Activated CD4-positive, alpha-beta T cell treated with anti-CD3 and anti-CD28 coated beads, Interleukin-2, amount 50 U/mL, for 16 hours (primary cell): ENCODE results near the gene CATSPERD.
A peak's percentile ranks its signal among the peaks of the same experiment; 100 is the strongest.

ENCODE experiments used
- DNase-seq: peaks from one replicate; pipeline ENCODE4 v3.0.0-alpha.2; 2020

The CATSPERD gene, protein sequence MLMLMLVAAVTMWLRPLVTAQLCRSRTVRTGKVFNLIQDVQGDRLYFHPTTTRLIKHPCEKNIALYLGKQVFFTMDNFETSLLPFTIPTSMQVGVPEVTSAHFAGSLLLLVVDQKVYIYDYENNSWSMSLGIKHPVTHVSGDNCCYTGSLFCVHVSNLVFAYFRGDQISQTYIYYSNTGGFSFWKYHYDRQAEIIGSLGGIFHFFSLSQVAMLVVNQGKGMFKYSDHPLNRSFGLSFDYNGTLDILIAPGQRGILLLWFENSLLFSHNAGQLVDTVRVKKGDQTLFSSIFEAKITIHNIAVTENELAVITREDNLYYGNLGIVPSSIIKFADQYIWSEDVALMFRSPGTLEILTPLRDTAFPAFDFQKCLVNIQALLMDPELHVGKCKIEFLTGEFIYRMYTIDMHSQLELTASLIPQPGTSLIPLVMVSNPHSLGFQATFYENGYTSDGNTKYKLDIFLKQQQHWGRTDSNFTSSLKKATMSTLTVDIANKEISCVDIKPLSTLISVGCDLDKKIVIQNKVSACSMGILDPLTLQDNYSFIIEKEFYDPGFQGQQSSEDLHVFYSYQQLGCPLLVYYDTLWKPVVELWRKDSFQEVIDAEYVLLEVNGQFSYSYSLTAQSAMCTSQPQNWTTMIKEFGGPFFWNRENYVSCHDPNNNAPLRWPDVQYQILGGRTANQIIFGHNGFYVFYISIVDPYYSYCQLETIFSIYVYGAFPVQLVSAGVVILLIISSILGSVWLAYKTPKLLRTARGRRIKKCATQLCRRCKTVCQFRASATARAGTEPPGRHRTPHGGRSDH

DNA sequence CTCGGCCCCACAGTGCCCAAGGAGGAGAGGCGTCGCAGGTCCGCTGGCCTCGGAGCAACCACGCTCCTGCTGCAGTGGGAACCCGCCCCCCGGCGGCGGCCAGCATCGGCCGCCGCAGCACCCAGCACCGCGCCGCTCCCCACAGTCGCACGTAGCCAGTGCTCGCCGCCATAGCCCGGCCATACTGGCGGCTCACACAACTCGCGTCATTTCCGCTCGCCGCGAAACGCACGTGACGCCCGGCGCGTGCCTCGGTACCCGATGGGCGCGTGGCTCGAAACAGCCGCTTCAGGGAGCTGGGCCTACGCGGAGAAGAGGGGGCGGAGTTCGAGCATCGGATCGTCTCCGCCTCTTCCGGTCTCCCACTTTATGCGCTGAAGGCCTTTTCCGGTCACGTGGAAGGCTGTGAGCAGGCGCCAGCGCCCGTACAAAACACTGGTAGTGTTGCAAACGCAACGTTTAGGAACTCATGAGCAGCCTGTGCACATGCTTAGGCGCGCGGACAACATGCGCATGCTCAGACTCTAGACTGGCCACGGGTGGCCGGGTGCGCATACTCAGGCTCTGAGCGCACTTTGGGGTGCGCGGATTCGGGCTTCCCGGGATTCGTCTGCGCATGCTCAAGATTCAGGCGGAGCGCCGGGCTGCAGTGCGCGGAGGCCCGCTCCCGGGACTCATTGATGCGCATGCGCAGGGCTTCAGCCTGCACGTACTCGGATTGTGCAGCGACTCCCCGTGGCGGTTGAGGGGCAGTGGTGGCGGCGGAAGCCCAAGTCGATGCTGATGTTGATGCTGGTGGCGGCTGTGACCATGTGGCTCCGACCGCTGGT lies at the start of gene CATSPERD, which contains the start of gene LONP1:
Gene CATSPERD (plus strand): TSS at position 677 of the 830 bp plus-strand sequence. CDS start 101 bp downstream, at position 778.
Gene LONP1 (minus strand): TSS at position 186 of the 830 bp plus-strand sequence. CDS start 14 bp downstream, at position 172.
- peak; percentile 99 for DNase-seq

DNA sequence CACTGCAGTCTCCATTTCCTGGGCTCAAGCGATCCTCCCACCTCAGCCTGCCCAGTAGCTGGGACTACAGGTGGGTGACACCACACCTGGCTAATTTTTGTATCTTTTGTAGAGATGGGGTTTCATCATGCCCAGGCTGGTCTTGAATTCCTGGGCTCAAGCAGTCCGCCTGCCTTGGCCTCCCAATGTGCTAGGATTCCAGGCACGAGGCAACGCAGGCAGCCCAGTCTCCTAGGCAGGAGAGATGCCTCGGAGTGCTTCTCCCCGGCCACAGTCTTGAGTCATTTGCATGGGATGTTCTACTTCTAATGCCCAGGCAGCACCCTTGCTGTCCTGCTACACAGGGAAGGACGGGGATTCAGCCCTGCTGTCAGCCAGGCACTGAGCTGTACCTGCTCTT lies 48.8 kb upstream of the CATSPERD start:
- no peak for DNase-seq

DNA sequence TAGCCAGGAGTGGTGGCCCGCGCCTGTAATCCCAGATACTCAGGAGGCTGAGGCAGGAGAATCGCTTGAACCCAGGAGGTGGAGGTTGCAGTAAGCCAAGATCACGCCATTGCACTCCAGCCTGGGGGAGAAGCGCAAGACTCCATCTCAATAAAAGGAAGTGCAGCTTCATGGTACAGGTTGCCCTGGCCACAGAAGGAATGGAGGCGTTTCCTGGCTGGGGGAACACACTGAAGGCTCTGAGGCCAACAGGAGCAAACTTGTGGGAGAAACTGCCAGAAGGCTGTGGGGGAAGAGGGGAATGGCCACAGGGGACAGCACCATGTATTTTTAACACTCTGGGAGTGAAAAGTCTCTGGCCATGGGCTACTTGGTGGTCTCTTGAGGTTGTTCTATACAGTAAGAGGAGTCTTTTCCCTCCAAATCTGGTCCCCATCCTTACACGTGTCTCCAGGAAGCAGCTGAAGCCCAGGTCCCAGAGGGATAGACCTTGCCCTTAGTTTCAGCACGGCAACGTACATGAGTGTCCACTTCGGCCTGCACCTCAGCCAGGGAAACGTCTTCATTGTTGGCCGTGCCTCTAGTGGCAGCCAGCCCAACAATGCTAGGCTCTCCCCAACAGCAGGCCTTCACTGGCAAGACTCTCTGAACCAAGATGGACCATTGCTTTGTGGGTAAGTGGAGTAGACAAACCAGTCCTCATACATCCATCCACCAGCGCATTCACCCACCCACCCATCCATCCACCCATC lies 47.6 kb upstream of the CATSPERD start:
- DNase-seq, result no peak

DNA sequence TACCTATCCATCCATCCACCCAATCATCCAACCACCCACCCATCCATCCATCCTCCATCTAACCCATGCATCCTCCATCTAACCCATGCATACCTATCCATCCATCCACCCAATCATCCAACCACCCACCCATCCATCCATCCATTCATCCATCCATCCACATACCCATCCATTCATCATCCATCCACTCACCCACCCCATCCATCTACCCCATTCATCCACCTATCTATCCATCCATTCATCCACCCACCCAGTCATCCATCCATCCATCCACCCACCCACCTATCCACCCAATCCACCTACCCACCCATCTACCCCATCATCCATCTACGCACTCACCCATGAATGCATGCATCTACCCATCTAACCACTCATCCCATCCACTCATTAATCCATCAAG lies 46.7 kb upstream of the CATSPERD start:
- no peak for DNase-seq

DNA sequence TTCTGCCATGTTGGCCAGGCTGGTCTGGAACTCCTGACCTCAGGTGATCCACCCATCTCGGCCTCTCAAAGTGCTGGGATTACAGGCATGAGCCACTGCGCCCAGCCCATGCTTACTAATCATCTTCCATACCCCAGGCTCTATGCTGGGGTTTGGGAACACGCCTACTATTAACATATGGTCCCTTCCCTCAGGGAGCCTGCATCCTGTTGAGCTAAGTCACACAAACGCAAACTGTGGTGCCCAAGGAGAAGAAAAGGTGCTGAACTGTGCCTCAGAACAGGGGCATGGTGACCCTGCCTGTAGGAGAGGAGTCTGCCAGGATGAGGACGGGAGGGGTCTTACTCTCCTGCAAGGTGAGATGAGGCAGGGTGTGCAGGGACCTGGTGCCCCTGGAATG lies 45.7 kb upstream of the CATSPERD start:
- DNase-seq, result no peak

DNA sequence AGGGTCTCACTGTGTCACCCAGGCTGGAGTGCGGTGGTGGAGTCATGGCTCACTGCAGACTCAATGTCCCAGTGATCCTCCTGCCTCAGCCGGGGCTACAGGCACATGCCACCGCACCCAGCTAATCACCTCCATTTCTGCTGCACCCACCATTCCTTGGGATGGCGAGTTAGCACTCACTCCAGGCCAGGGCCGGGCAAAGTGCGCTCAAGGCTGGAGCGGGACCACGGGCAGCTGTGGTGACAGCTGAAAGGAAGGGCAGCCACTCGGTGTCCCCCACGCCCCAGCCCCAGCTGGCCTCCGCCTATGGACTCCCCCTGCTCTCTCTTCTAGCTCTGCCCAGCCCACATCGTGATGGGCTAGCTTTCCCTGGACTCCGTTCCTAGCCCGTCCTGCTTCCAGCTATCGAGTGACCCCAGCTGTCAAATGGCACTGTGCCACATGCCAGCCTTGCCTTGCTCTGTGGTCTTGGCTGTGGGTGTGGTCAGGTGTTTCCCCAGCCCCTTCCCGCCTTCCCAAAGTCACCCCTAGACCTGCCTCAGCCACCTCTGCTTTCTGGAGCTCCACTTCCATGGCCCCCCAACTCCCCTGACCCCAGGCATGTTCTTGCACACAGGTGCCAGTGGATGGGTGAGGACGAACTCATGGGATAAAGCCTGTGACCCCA lies 44.2 kb upstream of the CATSPERD start:
- DNase-seq, result no peak

DNA sequence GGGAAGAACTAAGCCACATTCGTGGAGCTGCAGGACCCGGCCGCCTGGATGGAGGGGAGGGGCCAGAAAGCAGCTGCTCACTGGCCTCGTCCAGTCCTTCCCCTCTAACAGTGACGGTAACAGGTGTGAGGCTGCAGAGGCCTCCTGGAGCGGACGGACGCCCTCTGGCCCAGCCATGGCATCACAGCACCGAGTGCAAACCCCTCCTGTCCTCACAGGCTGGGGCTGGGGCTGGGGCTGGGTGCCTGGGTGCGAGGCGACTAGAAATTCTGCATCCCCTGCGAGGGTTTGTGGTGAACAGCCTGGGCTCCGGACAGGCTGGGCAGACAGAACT lies 43.7 kb upstream of the CATSPERD start:
- no peak for DNase-seq

DNA sequence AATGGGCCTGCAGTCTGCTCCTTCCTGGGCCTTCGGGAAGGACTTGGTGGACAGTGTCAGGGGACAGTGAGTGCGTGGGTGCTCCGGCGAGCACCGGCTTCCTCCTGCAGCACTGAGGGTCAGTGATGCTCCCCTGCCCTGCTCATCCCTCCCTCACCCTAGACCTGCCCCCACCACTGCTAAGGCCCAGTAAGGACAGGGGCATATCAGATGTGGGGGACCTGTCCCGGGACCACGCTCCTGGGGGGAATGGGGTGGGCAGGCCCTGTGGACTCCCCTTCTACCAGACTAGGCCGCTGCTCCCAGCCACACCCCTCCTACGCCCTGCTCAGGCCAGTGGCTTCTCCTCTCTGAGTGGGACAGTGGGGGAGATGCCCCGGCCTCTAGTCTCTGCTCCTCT lies 43.3 kb upstream of the CATSPERD start:
- no peak for DNase-seq

DNA sequence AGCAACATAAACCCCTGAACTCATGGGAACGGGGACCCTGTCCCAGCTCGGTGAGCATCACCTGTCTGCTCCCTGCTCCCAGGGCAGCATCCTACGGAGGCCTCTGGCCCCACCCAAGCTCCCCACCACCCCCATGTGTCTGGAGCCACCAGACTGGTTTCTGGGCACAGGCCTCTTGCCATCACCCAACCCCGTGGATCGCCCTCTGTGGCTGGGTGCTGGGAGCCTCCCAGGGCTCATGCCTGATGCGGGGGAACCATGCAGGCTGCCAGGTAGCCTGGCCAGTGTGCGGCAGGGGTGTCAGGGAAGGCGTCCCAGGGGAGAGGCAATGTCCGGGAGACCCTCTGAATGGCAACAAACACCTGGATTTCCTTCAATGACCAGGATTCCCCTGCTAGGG lies 42.9 kb upstream of the CATSPERD start:
- no peak for DNase-seq

DNA sequence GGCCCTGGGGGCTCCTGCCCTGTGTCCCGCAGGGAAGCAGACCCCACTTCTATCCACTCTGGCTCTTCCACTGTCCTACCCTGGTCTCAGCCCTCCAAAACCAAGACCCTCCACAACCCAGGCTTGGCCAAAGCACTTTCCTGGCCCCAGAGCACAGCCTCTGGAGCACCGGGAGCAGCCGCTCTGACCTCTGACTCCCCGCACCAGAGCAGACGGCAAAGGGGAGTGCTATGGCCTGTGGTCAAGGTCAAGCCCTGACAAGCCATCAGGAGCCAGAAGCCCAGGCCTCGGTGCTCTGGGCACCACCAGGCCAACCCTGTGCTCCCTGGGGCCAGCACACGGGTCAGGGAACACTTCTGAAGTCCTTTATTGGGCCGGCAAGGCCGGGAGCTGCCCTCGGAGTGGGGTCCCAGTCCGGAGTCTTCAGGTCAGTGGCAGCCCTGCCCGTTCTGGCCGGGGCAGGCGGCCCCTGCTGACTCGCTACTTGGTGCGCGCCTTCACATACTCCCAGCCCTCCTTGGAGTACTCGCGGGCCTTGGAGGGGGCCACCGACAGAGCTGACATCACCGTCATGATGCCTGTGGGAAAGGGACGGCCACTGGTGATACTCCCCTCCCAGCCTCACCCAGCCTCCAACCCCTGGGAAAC lies 42.2 kb upstream of the CATSPERD start:
- DNase-seq, result no peak

DNA sequence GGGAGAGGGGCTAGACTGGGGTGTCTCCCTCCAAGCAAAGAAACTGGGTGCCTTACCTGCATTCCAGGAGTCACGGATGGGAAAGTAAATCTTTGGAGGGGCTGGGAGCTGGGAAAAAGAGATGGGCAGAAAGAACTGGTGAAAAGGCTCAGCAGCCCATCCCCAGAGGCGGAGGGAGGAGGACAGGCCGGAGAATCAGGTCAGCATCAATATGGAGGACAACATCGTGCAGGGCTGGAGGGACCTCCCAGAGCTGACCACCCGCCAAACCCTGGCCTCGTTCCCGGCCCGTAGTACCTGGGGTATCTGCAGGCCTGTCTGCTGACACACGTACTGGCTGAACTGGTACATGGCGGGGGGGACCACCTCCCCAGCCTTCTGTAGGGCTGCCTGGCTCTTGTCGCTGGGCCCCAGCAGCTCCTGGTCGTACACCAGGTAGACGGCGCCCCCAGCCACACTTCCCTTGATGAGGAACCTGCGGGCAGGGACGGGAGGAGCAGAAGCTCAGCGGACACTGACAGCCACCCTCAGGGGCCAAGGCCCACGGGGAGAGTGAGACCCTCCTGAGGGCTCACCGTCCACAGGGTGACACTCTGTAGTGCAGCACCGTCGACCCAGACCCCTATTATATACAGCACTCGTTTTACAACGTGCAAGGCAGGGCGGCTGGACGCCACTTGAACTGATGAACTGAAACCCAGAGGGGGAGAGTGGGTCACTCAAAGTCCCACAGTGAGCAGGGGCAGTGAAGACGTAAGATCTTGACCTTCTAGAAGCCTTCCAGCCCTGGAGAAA lies 41.0 kb upstream of the CATSPERD start:
- no peak for DNase-seq

DNA sequence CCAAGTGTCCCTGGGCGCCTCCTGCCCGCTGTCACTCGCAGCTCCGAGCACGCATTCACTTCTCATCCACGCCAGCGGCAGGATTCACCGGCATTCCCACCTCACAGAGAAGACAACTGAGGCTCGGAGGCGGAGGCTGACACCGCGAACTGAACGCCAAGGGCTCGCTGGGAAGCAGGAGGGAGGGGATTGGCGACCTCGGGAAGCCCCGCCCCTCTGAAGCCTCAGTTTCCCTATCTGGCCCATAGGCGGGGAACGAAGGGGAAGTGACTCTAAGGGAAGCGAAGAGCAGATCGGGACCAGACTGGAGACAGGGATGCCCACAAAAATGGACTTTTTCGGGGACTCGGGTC lies 40.4 kb upstream of the CATSPERD start:
- DNase-seq, result no peak

DNA sequence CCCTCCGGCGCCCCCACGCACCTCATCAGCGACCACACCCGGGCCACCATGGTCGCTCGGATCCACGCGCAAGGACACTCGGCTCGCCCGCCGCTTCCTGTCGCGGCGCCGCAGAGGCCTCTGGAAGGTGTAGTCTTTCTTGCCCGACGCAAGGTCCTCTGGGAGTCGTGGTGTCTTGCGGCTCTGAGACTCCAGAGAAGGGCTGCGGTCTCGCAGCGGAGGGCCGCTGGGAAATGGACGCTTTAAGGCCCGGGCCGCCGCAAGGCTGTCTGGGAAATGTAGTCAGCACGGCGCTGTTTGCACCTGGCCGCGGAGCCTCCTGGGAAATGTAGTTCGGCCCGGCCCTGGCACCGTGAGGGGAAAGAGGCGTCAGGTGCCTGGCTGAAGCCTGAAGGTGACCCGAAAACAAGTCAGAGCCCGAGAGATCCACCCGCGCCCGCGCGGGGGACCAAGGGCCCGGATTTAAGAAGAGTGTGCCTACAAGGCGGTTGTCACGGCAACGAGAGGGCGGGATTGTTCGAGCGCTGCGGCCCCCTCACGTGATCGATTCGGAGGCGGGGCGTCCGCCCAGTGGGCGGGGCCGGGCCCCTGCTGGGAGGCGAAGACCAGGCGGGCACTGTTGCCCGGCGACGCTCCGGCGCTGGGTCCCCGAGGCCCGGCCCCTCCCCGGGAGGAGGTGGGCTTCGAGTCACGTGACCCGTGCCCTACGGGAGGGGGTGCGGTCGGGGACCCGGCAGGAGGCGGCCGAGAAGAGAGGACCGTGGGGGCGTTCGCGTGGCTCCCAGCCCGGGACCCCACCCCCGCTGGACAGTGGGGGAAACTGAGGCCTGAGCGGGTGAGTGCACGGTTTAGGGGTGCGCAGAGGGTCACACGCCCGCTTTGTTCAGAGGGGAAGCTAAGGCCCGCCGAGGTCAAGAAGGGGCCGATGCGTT lies 39.7 kb upstream of the CATSPERD start, which contains the start of the genes HSD11B1L and MICOS13:
Gene HSD11B1L (plus strand): TSS at position 591 of the 932 bp plus-strand sequence. CDS start 3,806 bp downstream, outside the sequence.
Gene MICOS13 (minus strand): TSS at position 80 of the 932 bp plus-strand sequence. CDS start 30 bp downstream, at position 50.
- DNase-seq, result peak; percentile 99

DNA sequence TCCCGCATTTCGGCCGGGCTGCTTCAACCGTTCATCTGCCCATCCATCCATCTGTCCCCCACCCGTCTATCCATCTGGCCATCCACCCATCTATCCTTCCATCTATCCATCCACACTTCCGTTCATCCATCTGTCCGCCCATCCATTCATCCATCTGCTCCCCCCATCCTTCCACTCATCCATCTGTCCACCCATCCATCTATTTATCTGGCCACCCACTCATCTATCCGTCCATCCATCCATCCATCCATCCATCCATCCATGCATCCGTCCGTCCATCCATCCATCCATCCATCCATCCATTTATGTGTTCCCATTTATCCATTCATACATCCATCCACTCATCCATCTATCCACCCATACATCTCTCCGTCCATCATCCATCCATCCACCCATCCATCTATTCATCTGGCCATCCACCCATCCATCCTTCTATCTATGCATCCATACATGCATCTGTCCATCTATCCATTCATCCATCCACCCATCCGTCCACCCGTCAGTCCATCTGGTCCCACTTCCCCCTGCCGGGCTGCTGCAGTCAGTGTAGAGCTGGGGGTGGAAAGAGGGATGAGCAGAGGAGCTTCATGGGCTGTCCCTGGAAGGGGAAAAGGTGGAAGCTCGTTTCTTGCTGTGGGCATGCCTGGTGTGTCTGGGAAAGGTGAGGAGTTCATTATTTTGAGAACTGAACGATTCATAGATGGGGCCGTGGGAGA lies 38.9 kb upstream of the CATSPERD start:
- no peak for DNase-seq

DNA sequence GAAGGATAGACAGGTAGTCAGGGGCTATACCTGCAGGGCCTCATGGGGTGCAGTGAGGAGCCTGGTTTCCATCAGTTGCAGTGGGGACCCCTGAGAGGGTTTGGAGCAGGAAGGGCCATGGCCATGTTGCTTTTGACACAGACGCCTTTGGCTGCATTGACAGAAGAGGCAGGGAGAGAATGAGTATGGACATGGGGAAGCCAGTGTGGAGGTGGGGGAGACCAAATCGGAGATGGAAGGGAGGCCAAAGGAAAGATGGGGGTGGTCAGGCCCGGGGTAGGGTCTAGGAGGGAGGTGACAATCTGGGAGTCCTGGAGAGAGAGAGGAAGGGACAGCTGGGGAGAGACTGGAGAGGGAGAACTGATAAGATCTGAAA lies 38.3 kb upstream of the CATSPERD start:
- DNase-seq, result no peak

DNA sequence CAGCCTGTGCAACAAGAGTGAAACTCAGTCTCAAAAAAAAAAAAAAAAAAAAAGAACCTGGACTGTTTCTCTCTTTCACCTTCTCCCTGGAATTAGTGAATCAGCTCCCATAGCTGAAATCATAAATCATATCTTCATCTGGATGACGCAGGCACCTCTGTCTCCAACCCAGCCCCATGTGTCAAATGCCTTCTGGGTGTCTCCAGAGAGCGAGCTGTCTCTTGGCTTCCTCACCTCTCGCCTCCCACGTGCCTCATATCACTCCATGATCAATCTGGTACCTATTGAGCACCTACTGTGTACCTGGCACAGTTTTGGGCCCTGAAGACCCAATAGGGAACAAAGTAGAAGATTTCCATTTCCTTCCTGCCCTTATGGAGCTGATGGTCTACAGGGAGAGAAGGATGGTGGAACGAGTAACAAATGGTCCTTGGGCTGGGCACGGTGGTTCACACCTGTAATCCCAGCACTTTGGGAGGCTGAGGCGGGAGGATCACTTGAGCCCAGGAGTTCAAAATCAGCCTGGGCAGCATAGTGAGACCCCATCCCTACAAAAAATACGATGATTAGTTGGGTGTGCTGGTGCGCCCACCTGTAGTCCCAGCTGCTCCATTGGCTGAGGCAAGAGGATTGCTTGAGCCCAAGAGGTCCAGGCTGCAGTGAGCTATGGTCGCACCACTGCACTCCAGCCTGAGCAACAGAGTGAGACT lies 37.1 kb upstream of the CATSPERD start:
- DNase-seq, result no peak

DNA sequence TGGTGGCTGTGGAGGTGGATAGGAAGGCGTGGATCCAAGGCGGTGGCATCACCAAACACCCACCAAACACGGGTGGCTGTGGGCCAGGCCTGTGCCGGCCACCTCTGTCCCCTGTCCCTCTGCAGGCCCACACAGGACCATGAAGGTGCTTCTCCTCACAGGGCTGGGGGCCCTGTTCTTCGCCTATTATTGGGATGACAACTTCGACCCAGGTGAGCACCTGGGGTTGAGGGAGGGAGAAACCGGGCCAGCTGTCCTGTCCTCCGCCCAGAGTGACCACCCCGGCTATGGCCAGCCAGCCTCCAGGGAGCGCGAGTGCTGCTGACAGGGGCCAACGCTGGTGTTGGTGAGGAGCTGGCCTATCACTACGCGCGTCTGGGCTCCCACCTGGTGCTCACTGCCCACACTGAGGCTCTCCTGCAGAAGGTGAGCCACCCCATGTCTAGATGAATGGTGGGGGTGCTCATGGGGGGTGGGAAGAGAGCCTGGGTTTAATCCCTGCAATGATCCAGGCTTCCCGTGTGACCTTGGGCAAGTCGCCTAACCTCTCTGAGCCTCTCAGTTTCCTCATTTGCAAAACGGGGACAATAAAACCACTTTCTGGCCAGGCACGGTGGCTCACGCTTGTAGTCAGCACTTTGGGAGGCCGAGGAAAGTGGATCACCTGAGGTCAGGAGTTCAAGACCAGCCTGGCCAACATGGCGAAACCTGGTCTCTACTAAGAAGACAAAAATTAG lies 35.6 kb upstream of the CATSPERD start:
- no peak for DNase-seq
